Activated B cell treated with CpG ODN at 0.5 μM for 24 hours (primary cell): ENCODE results near the gene GRM5. TPM values are rescaled to one million over a fixed set of nuclear protein-coding genes. Genes with fewer than 3 reads are reported as not detected.

Source experiments
- ATAC-seq: fragments of 200-7000 bp; cut with Tn5 transposase; one replicate; pipeline ENCODE4 v1.10.0; 2021; ENCODE audit warnings: low read depth, mild to moderate bottlenecking, moderate library complexity
- CTCF ChIA-PET: fragments of 350-600 bp; sonication (Branson Sonifier 250); formaldehyde crosslinking; loops from one replicate; lab custom pipeline; 2021; ENCODE audit warnings: antibody characterized with exemption; lab: Charles Lee
- POLR2A ChIA-PET: fragments of 350-600 bp; sonication (Branson Sonifier 250); formaldehyde crosslinking; loops from one replicate; lab custom pipeline; 2021; ENCODE audit warnings: antibody characterized with exemption; lab: Charles Lee
- DNase-seq: peaks from one replicate; pipeline ENCODE4 v3.0.0; 2022
- H3K27ac Mint-ChIP-seq: one replicate; pipeline ENCODE4 v1.8.0; 2020; ENCODE audit warnings: mixed read lengths
- H3K27me3 Mint-ChIP-seq: one replicate; pipeline ENCODE4 v1.8.0; 2021; ENCODE audit warnings: mixed read lengths
- H3K36me3 Mint-ChIP-seq: one replicate; pipeline ENCODE4 v1.8.0; 2021; ENCODE audit warnings: low read depth, mixed read lengths
- H3K4me1 Mint-ChIP-seq: one replicate; pipeline ENCODE4 v1.8.0; 2021; ENCODE audit warnings: mixed read lengths
- H3K4me3 Mint-ChIP-seq: one replicate; pipeline ENCODE4 v1.8.0; 2020; ENCODE audit warnings: mild to moderate bottlenecking, mixed read lengths
- H3K9me3 Mint-ChIP-seq: one replicate; pipeline ENCODE4 v1.8.0; 2020; ENCODE audit warnings: mixed read lengths
- CTCF ChIP-seq: fragments of 200-600 bp; IDR thresholded peaks from one replicate; pipeline ENCODE4 v1.8.0; 2022; ENCODE audit warnings: antibody characterized with exemption, mild to moderate bottlenecking
- intact Hi-C: fragments of 100-400 bp; cut with micrococcal nuclease; formaldehyde crosslinking; loops from one replicate; pipeline ENCODE4 v1.15.1; 2024
- total RNA-seq: library from RNA; stranded (reverse); gene quantifications from 2 replicates; pipeline ENCODE4 v1.2.3, GENCODE V29; 2022

The GRM5 gene
- total RNA-seq, 1 donor from 2014 or later: not detected

- Mint-ChIP-seq H3K27me3 (no peaks in the 10 kb centered on the region), H3K4me1 (no peaks in the 10 kb centered on the region), H3K27ac (no peak overlapping the region), H3K36me3 (no peaks in the 10 kb centered on the region), H3K9me3 (no peaks in the 10 kb centered on the region), H3K4me3 (no peak overlapping the region)
- ChIA-PET POLR2A (no interaction called here), CTCF (no interaction called here)
- no peak for TF ChIP-seq CTCF
- intact Hi-C loops: no loop called here
- ATAC-seq: no peak
- no peak for DNase-seq
These were observed 399.4 kb downstream of the GRM5 start for GRCh38 chr11:88666364-88666763.

DNA sequence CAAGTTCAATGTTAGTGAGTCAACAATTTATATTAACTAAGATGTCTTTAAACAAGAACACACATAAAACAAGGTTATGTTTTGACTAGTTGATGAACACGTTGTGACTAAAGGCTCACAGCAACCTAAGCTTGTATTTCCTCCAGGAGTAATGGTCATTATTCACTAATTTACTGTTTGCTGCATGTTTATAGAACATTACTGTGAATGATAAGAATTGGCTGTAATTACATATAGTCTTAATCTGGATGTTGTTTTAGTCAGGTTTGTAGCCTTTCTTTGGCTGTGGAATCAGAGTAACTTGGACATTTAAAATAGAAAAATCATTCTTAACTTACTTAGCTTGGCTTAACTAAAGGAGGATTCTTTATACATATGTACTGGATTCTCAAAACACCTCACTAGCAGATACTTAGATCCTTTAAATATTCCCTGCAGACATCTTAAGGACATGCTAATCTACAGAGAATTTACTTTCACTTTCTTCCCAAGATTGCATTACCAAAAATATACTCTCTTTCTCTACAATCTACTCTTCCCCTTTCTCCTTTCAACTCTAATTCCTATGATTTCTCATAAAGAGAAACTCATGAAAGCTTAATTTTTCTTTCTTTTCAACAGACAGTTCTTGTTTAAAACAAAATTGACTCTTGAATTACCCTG lies 408.6 kb downstream of the GRM5 start:
- no peak overlapping the region for H3K27ac Mint-ChIP-seq
- no peaks in the 10 kb centered on the region for H3K4me1 Mint-ChIP-seq
- no peaks in the 10 kb centered on the region for H3K27me3 Mint-ChIP-seq
- no peak for TF ChIP-seq CTCF
- H3K36me3 Mint-ChIP-seq: no peaks in the 10 kb centered on the region
- intact Hi-C loops: no loop called here
- DNase-seq: no peak
- ChIA-PET CTCF (no interaction called here), POLR2A (no interaction called here)
- no peak overlapping the region for H3K4me3 Mint-ChIP-seq
- ATAC-seq: no peak
- H3K9me3 Mint-ChIP-seq: no peaks in the 10 kb centered on the region

DNA sequence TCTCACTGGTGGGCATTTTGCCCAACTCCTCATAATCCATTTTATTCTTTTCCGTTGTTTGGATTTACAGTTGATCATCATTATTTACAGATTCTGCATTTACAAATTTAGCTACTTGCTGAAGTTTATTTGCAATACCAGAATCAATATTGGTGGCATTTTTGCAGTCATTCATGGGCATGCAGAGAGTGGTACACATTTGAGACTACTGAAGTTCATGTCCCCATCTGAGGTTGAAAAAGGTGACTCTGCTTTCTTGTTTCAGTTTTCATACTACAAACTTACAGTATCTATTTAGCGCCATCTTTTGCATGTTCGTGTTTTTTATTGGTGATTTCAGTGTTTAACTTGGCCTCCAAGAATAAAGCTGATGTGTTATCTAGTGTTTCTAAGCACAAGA lies 409.5 kb downstream of the GRM5 start:
- H3K36me3 Mint-ChIP-seq: no peaks in the 10 kb centered on the region
- intact Hi-C loops: no loop called here
- ATAC-seq: no peak
- no peak for DNase-seq
- H3K27me3 Mint-ChIP-seq: no peaks in the 10 kb centered on the region
- H3K4me1 Mint-ChIP-seq: no peaks in the 10 kb centered on the region
- TF ChIP-seq CTCF: no peak
- ChIA-PET POLR2A (no interaction called here), CTCF (no interaction called here)
- no peak overlapping the region for H3K27ac Mint-ChIP-seq
- H3K4me3 Mint-ChIP-seq: no peak overlapping the region
- no peaks in the 10 kb centered on the region for H3K9me3 Mint-ChIP-seq

DNA sequence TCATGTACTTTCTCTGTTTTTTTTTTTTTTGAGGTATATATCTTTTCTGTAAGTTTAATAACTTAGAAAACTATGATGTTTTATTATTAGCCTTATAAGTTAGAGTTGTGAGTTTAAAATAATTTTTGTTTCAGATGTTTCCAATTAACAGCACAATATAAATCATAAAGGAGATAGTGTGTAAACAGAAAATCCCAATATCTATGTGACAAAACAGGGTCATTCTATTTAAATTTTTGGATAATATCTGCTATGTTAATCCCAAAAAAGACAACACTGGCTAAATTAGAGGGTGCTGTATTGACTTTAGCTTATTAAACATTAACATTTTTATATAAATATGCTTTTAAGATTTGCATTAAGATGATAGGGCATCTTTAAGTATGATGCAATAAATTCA lies 410.1 kb downstream of the GRM5 start:
- CTCF ChIA-PET: no interaction called here
- H3K4me3 Mint-ChIP-seq: no peak overlapping the region
- H3K27me3 Mint-ChIP-seq: no peaks in the 10 kb centered on the region
- H3K4me1 Mint-ChIP-seq: no peaks in the 10 kb centered on the region
- intact Hi-C loops: no loop called here
- H3K27ac Mint-ChIP-seq: no peak overlapping the region
- no peak for DNase-seq
- no peak for TF ChIP-seq CTCF
- H3K36me3 Mint-ChIP-seq: no peaks in the 10 kb centered on the region
- POLR2A ChIA-PET: no interaction called here
- no peaks in the 10 kb centered on the region for H3K9me3 Mint-ChIP-seq
- no peak for ATAC-seq

GRCh38 chr11:88655196-88655595 lies 410.6 kb downstream of the GRM5 start:
- no peaks in the 10 kb centered on the region for H3K9me3 Mint-ChIP-seq
- ChIA-PET CTCF (no interaction called here), POLR2A (no interaction called here)
- DNase-seq (no peak), ATAC-seq (no peak)
- no peak for TF ChIP-seq CTCF
- intact Hi-C loops: no loop called here
- H3K36me3 Mint-ChIP-seq: no peaks in the 10 kb centered on the region
- no peaks in the 10 kb centered on the region for H3K4me1 Mint-ChIP-seq
- no peak overlapping the region for H3K27ac Mint-ChIP-seq
- no peaks in the 10 kb centered on the region for H3K27me3 Mint-ChIP-seq
- no peak overlapping the region for H3K4me3 Mint-ChIP-seq
